ENCODE measurements around the gene HLF. TPM values are rescaled to one million over a fixed set of nuclear protein-coding genes. Genes with fewer than 3 reads are reported as not detected.

Gene HLF
- total and polyA plus RNA-seq, 2 experiments from 2014 or later, result 0.28 TPM; not detected in 1

DNA sequence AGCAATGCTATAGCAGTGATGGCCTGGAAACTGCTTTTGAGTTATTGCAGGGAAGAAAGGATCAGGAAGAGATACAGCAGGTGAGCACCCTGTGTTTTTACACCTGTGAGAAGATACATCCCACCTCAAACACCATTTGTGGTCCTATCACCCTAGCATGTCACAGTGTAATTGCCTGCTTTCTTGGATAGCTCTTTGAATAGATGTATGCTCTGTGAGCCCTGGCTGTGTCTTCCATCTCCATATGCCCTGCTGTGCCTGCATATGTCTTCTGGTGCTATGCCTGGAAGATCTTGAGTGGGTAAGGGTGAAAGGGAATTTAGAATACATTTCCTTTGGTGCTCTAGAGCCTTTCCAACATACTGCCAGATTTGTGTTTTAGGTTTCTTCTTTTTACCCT lies 15.5 kb downstream of the HLF start (continued):
- TF ChIP-seq, protein P1, sequence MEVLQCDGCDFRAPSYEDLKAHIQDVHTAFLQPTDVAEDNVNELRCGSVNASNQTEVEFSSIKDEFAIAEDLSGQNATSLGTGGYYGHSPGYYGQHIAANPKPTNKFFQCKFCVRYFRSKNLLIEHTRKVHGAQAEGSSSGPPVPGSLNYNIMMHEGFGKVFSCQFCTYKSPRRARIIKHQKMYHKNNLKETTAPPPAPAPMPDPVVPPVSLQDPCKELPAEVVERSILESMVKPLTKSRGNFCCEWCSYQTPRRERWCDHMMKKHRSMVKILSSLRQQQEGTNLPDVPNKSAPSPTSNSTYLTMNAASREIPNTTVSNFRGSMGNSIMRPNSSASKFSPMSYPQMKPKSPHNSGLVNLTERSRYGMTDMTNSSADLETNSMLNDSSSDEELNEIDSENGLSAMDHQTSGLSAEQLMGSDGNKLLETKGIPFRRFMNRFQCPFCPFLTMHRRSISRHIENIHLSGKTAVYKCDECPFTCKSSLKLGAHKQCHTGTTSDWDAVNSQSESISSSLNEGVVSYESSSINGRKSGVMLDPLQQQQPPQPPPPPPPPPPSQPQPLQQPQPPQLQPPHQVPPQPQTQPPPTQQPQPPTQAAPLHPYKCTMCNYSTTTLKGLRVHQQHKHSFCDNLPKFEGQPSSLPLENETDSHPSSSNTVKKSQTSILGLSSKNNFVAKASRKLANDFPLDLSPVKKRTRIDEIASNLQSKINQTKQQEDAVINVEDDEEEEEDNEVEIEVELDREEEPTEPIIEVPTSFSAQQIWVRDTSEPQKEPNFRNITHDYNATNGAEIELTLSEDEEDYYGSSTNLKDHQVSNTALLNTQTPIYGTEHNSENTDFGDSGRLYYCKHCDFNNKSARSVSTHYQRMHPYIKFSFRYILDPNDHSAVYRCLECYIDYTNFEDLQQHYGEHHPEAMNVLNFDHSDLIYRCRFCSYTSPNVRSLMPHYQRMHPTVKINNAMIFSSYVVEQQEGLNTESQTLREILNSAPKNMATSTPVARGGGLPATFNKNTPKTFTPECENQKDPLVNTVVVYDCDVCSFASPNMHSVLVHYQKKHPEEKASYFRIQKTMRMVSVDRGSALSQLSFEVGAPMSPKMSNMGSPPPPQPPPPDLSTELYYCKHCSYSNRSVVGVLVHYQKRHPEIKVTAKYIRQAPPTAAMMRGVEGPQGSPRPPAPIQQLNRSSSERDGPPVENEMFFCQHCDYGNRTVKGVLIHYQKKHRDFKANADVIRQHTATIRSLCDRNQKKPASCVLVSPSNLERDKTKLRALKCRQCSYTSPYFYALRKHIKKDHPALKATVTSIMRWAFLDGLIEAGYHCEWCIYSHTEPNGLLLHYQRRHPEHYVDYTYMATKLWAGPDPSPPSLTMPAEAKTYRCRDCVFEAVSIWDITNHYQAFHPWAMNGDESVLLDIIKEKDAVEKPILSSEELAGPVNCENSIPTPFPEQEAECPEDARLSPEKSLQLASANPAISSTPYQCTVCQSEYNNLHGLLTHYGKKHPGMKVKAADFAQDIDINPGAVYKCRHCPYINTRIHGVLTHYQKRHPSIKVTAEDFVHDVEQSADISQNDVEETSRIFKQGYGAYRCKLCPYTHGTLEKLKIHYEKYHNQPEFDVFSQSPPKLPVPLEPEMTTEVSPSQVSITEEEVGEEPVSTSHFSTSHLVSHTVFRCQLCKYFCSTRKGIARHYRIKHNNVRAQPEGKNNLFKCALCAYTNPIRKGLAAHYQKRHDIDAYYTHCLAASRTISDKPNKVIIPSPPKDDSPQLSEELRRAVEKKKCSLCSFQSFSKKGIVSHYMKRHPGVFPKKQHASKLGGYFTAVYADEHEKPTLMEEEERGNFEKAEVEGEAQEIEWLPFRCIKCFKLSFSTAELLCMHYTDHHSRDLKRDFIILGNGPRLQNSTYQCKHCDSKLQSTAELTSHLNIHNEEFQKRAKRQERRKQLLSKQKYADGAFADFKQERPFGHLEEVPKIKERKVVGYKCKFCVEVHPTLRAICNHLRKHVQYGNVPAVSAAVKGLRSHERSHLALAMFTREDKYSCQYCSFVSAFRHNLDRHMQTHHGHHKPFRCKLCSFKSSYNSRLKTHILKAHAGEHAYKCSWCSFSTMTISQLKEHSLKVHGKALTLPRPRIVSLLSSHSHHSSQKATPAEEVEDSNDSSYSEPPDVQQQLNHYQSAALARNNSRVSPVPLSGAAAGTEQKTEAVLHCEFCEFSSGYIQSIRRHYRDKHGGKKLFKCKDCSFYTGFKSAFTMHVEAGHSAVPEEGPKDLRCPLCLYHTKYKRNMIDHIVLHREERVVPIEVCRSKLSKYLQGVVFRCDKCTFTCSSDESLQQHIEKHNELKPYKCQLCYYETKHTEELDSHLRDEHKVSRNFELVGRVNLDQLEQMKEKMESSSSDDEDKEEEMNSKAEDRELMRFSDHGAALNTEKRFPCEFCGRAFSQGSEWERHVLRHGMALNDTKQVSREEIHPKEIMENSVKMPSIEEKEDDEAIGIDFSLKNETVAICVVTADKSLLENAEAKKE (CRISPR knock-in tag; IDR thresholded peaks at IDR 0.05), result no peak

DNA sequence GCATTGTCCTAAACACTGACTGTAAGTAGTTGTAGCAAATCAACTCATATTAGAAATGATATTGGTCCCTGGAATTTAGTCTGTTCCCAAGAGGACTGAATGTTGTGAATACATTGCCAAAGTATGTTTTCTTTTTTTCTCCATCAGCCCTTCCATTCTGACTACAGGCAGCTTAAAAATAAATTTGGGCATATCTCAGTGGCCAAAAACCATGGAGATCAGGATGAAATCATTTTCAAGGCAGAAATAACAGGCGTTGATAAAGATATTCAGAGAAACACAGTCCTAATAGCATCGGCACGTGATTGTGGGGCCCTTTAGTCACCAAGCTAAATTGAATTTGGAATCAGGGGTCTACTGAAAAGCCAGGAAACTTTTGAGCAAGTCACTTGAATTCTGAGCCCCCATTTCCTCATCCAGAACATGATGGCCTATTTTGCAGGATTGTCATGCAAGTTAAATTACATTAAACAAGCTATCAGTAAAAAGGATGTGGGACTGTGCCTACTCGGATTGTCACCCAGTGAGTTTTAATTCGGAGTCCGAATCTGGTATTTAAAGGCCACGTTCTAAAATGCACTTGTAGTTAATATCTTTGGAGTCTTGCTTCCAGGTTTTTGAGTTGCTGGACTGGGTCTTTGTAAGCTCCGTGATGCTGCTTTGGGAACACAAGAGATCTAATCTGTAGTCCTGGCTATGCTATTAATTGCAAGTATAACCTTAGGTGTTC lies 17.1 kb downstream of the HLF start:
- no peak overlapping the region for H3K4me3 ChIP-seq
- Mint-ChIP-seq H3K36me3 (ENCODE audit: low read depth) (no peaks in the 10 kb centered on the region), H3K4me3 (no peak overlapping the region), H3K27ac (no peak overlapping the region), H3K4me1 (no peaks in the 10 kb centered on the region), H3K27me3 (ENCODE audit: insufficient read depth, low read depth, poor library complexity) (peaks cover 2% of the 10 kb centered on the region), H3K9me3 (no peaks in the 10 kb centered on the region)
- no peaks in the 10 kb centered on the region for H3K36me3 ChIP-seq (ENCODE audit: insufficient read depth)
- H3K4me2 ChIP-seq, result no peak overlapping the region
- no peaks in the 10 kb centered on the region; the same call in 1 of the 2 replicates for H3K9me2 ChIP-seq (ENCODE audit: insufficient read depth)
- H3K27me3 ChIP-seq (ENCODE audit: insufficient read depth), result no peaks in the 10 kb centered on the region
- no peaks in the 10 kb centered on the region for H3F3A ChIP-seq (replicated peaks; ENCODE audit: low read depth)
- H2AFZ ChIP-seq, result no peak overlapping the region
- no peaks in the 10 kb centered on the region for H4K20me1 ChIP-seq (replicated peaks; ENCODE audit: insufficient read depth)
- ATAC-seq (no peak), DNase-seq (ENCODE audit: low spot score) (no peak)
- no peaks in the 10 kb centered on the region for H3K79me2 ChIP-seq (replicated peaks; ENCODE audit: insufficient read depth)
- no peak overlapping the region for H3K27ac ChIP-seq (ENCODE audit: low read depth)
- no peaks in the 10 kb centered on the region for H3K4me1 ChIP-seq (ENCODE audit: insufficient read depth)
- TF ChIP-seq STAT1 (IDR thresholded peaks at IDR 0.05; ENCODE audit: unreplicated experiment) (no peak), JUNB (IDR thresholded peaks at IDR 0.05; ENCODE audit: unreplicated experiment) (no peak), CREB1 (CRISPR knock-in tag; IDR thresholded peaks at IDR 0.05; ENCODE audit: low read depth) (no peak), NANOG (IDR thresholded peaks at IDR 0.05; ENCODE audit: borderline replicate concordance) (no peak), ZNF114 (CRISPR knock-in tag; IDR thresholded peaks at IDR 0.05) (no peak), POLR2AphosphoS5 (IDR thresholded peaks at IDR 0.05; ENCODE audit: low read depth) (no peak)
- TF ChIP-seq, protein P2, sequence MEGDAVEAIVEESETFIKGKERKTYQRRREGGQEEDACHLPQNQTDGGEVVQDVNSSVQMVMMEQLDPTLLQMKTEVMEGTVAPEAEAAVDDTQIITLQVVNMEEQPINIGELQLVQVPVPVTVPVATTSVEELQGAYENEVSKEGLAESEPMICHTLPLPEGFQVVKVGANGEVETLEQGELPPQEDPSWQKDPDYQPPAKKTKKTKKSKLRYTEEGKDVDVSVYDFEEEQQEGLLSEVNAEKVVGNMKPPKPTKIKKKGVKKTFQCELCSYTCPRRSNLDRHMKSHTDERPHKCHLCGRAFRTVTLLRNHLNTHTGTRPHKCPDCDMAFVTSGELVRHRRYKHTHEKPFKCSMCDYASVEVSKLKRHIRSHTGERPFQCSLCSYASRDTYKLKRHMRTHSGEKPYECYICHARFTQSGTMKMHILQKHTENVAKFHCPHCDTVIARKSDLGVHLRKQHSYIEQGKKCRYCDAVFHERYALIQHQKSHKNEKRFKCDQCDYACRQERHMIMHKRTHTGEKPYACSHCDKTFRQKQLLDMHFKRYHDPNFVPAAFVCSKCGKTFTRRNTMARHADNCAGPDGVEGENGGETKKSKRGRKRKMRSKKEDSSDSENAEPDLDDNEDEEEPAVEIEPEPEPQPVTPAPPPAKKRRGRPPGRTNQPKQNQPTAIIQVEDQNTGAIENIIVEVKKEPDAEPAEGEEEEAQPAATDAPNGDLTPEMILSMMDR (conservative IDR thresholded peaks at IDR 0.05; ENCODE audit: low read depth in 2 of 2), result no peak

Data from GM23338 (cell line).